Activated CD4-positive, alpha-beta T cell treated with anti-CD3 and anti-CD28 coated beads, Interleukin-2, amount 50 U/mL, for 48 hours (primary cell): ENCODE data around the gene CELSR1.

Experiments used
- DNase-seq, 2 experiments: peaks; one replicate each; pipeline ENCODE4 v3.0.0-alpha.2; 2020

The CELSR1 gene

GRCh38 chr22:46392137-46392844 lies 145.1 kb downstream of the CELSR1 start:
- DNase-seq = no peak

- no peak for DNase-seq
Observed at GRCh38 chr22:46391486-46392136, 145.8 kb downstream of the CELSR1 start.

- DNase-seq = no peak
Observed at GRCh38 chr22:46390652-46391301, 146.6 kb downstream of the CELSR1 start.

GRCh38 chr22:46390105-46390651 lies 147.2 kb downstream of the CELSR1 start:
- DNase-seq = no peak

GRCh38 chr22:46389081-46389480 lies 148.3 kb downstream of the CELSR1 start:
- no peak for DNase-seq

GRCh38 chr22:46388647-46389046 lies 148.8 kb downstream of the CELSR1 start:
- no peak for DNase-seq

GRCh38 chr22:46387748-46388147 lies 149.7 kb downstream of the CELSR1 start:
- no peak for DNase-seq

- DNase-seq = no peak
Observed at GRCh38 chr22:46386312-46386711, 151.1 kb downstream of the CELSR1 start.

- DNase-seq = no peak
Observed at GRCh38 chr22:46382524-46382923, 154.9 kb downstream of the CELSR1 start.

- no peak for DNase-seq
Observed at GRCh38 chr22:46381731-46382130, 155.7 kb downstream of the CELSR1 start.

GRCh38 chr22:46381142-46381541 lies 156.3 kb downstream of the CELSR1 start:
- no peak for DNase-seq

- DNase-seq = no peak
Observed at GRCh38 chr22:46380581-46380980, 156.8 kb downstream of the CELSR1 start.

GRCh38 chr22:46380069-46380468 lies 157.4 kb downstream of the CELSR1 start:
- no peak for DNase-seq

- no peak for DNase-seq
Observed at GRCh38 chr22:46379066-46379930, 158.1 kb downstream of the CELSR1 start.

- DNase-seq = no peak
Observed at GRCh38 chr22:46378426-46379065, 158.9 kb downstream of the CELSR1 start.

GRCh38 chr22:46377525-46378425 lies 159.6 kb downstream of the CELSR1 start:
- no peak for DNase-seq

GRCh38 chr22:46376908-46377524 lies 160.4 kb downstream of the CELSR1 start:
- DNase-seq = no peak

- DNase-seq = no peak
Observed at GRCh38 chr22:46376111-46376510, 161.3 kb downstream of the CELSR1 start.

GRCh38 chr22:46374663-46375474 lies 162.6 kb downstream of the CELSR1 start:
- DNase-seq = no peak
